ENCODE data around the gene PLBD1.

The PLBD1 gene

GRCh38 chr12:14482361-14482760, 85.3 kb downstream of the PLBD1 start:
- no peak for DNase-seq

- DNase-seq: no peak
Measured at GRCh38 chr12:14481201-14481600, 86.5 kb downstream of the PLBD1 start.

GRCh38 chr12:14479004-14479403, 88.7 kb downstream of the PLBD1 start:
- DNase-seq: no peak

GRCh38 chr12:14473707-14474287, 93.9 kb downstream of the PLBD1 start:
- DNase-seq: peak; percentile 28

GRCh38 chr12:14471497-14471896, 96.2 kb downstream of the PLBD1 start:
- DNase-seq: no peak

DNA sequence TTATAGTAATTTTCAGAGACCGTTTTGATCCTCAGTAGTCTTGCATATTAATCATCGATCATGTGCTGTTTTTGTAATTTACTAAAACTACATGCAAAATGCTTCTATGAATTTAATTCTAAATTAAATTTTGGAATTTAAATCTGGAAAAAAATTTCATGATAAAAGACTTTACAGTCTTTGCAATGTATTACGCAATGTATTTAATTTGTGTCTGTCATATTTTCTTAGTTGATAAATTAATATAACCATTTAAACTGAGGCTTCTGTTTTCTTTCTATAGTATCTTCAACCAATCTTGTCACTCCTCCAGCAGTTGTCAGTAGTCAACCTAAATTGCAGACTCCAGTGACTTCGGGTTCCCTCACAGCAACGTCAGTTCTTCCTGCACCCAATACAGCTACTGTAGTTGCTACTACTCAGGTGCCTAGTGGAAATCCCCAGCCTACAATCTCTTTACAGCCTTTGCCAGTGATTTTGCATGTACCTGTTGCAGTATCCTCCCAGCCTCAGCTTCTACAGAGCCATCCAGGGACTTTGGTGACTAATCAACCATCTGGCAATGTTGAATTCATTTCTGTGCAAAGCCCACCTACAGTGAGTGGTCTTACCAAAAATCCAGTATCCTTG, 107.4 kb downstream of the PLBD1 start:
- no peak for DNase-seq

- DNase-seq: peak; percentile 54
Measured at GRCh38 chr12:14454098-14454907, 113.4 kb downstream of the PLBD1 start.
